ENCODE measurements around the gene TACC2.

DNA sequence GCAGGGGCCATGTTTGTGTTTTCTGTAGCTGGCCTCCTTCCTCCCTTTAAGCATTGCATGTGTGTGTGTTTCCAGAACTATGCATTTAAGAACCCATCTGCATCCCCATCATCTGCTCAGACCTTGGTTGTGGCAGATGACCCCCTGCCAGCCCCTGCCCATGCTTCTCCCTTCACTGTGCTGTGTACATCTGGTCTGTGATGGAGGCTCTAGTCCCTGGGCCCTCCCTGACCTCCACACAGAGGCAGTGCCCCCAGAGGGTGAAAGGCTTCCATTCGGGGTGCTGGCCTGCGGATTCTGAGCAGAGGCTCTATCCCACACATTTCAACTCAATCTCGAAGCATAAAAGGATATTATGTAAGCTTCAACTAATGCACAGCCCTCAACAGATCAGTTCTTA is 89.4 kb downstream of the TACC2 start:
- TF ChIP-seq POLR2A (IDR thresholded peaks at IDR 0.05) = no peak
- TF ChIP-seq, protein P1, sequence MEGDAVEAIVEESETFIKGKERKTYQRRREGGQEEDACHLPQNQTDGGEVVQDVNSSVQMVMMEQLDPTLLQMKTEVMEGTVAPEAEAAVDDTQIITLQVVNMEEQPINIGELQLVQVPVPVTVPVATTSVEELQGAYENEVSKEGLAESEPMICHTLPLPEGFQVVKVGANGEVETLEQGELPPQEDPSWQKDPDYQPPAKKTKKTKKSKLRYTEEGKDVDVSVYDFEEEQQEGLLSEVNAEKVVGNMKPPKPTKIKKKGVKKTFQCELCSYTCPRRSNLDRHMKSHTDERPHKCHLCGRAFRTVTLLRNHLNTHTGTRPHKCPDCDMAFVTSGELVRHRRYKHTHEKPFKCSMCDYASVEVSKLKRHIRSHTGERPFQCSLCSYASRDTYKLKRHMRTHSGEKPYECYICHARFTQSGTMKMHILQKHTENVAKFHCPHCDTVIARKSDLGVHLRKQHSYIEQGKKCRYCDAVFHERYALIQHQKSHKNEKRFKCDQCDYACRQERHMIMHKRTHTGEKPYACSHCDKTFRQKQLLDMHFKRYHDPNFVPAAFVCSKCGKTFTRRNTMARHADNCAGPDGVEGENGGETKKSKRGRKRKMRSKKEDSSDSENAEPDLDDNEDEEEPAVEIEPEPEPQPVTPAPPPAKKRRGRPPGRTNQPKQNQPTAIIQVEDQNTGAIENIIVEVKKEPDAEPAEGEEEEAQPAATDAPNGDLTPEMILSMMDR (IDR thresholded peaks at IDR 0.05) = no peak

Data from tibial nerve (tissue), 3 donors.